ENCODE measurements around the gene TTYH1. TPM values are rescaled to one million over a fixed set of nuclear protein-coding genes. Genes with fewer than 3 reads are reported as not detected.

TTYH1 gene
- total RNA-seq, 3 donors from 2014 or later, result 0.48 to 4.6 (median 4.0) TPM

DNA sequence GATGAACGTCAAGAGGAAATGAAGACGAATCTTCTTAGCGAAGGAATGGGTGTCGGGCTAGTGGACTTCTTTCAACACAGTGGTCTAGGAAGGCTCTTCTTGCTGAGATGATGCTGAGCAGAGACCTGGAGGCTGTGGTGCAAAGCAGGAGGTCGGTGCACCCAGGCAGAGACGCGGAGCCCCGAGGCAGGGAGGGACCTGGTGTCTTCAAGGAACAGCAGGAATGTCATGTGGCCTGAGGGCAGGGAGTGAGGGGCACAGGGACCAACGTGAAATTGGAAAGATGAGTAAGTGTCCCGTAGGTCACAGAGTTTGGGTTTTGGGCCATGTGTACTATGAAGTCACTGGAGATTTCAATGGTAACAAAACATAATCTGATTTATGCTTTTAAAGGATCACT lies 69.2 kb downstream of the TTYH1 start:
- no peak overlapping the region for H3K27ac ChIP-seq
- peaks cover 0 to 18% of the 10 kb centered on the region in 2 donors for H3K27me3 ChIP-seq
- TF ChIP-seq POLR2A (IDR thresholded peaks at IDR 0.05), result no peak
- TF ChIP-seq, protein P1, sequence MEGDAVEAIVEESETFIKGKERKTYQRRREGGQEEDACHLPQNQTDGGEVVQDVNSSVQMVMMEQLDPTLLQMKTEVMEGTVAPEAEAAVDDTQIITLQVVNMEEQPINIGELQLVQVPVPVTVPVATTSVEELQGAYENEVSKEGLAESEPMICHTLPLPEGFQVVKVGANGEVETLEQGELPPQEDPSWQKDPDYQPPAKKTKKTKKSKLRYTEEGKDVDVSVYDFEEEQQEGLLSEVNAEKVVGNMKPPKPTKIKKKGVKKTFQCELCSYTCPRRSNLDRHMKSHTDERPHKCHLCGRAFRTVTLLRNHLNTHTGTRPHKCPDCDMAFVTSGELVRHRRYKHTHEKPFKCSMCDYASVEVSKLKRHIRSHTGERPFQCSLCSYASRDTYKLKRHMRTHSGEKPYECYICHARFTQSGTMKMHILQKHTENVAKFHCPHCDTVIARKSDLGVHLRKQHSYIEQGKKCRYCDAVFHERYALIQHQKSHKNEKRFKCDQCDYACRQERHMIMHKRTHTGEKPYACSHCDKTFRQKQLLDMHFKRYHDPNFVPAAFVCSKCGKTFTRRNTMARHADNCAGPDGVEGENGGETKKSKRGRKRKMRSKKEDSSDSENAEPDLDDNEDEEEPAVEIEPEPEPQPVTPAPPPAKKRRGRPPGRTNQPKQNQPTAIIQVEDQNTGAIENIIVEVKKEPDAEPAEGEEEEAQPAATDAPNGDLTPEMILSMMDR (IDR thresholded peaks at IDR 0.05), result no peak
- no peak for TF ChIP-seq POLR2AphosphoS5 (IDR thresholded peaks at IDR 0.05)
- no peaks in the 10 kb centered on the region for H3K4me1 ChIP-seq
- DNase-seq (ENCODE audit: low spot score in 2 of 2), result no peak
- no peaks in the 10 kb centered on the region for H3K9me3 ChIP-seq
- intact Hi-C loops (cut with DNase I; ENCODE audit: low total_unique reads), result no loop called here
- H3K4me3 ChIP-seq, result no peak overlapping the region
- H3K36me3 ChIP-seq, result no peaks in the 10 kb centered on the region

DNA sequence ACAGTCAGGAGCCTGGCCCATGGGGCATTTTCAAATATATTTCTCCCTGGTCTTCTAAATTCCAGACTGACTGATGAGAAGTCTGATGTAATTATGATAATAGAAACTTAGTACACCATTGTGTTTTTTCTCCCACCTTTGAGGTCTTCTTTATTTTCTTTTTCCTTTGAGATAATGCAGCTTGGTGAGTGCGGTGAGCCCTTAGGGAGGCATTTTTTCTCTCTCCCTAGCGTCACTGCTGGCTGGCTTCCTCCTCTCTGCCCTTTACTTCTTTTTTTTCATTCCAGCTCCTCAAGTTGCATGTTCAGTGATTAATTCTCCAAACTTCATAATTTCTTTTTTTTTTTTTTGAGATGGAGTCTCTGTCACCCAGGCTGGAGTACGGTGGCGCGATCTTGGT lies 70.6 kb downstream of the TTYH1 start:
- Histone ChIP-seq H3K27ac (no peak overlapping the region), H3K4me3 (no peak overlapping the region), H3K27me3 (peaks cover 0 to 18% of the 10 kb centered on the region in 2 donors), H3K9me3 (no peaks in the 10 kb centered on the region), H3K4me1 (no peaks in the 10 kb centered on the region), H3K36me3 (no peaks in the 10 kb centered on the region)
- no peak for DNase-seq (ENCODE audit: low spot score in 2 of 2)
- TF ChIP-seq POLR2AphosphoS5 (IDR thresholded peaks at IDR 0.05) (no peak), POLR2A (IDR thresholded peaks at IDR 0.05) (no peak)
- TF ChIP-seq, protein P1 (IDR thresholded peaks at IDR 0.05), result no peak
- intact Hi-C loops (cut with DNase I; ENCODE audit: low total_unique reads), result no loop called here

Other genes starting within 250 kb of the TTYH1 start
- gene TMC4, start 242.3 kb upstream of the TTYH1 start, total RNA-seq, result 10 to 100 TPM in 2 of 3 donors, under 1 TPM in 1; 0.48 to 41.6 (median 38.0) TPM
- gene MBOAT7, start 225.9 kb upstream of the TTYH1 start, total RNA-seq, result 10 to 100 TPM; 16.5 to 37.3 (median 24.6) TPM
- 10 to 100 TPM; 59.5 to 80.3 (median 74.4) TPM for gene TSEN34, start 224.2 kb upstream of the TTYH1 start, total RNA-seq
- 1,000 to 10,000 TPM; 2,169 to 2,630 (median 2,424) TPM for gene RPS9, start 214.6 kb upstream of the TTYH1 start, total RNA-seq
- 10 to 100 TPM in 2 of 3 donors, 1 to 10 TPM in 1; 1.6 to 28.3 (median 11.5) TPM for gene LILRB3, start 192.5 kb upstream of the TTYH1 start, total RNA-seq
- 1 to 10 TPM; 1.3 to 2.9 (median 1.8) TPM for gene LILRA6, start 172.7 kb upstream of the TTYH1 start, total RNA-seq
- gene LILRB5, start 158.2 kb upstream of the TTYH1 start, total RNA-seq, result 10 to 100 TPM in 1 of 3 donors, 1 to 10 TPM in 2; 2.0 to 46.4 (median 4.8) TPM
- 1 to 10 TPM in 2 of 3 donors, under 1 TPM in 1; 0.98 to 3.5 (median 1.8) TPM for gene LILRB2, start 134.4 kb upstream of the TTYH1 start, total RNA-seq
- gene LILRA5, start 102.3 kb upstream of the TTYH1 start, total RNA-seq, result 1 to 10 TPM in 2 of 3 donors, under 1 TPM in 1; 0.98 to 2.2 (median 1.4) TPM
- 1 to 10 TPM in 1 of 3 donors, not detected in 2; 4.5 TPM for gene LILRA4, start 76.3 kb upstream of the TTYH1 start, total RNA-seq
- gene LAIR1, start 50.5 kb upstream of the TTYH1 start, total RNA-seq, result 10 to 100 TPM; 11.8 to 44.5 (median 23.1) TPM
- gene LENG8, start 33.7 kb downstream of the TTYH1 start, total RNA-seq, result 100 to 1,000 TPM in 2 of 3 donors, 10 to 100 TPM in 1; 82.9 to 204 (median 148) TPM
- 1 to 10 TPM; 4.5 to 8.2 (median 4.8) TPM for gene LENG9, start 48.3 kb downstream of the TTYH1 start, total RNA-seq
- 10 to 100 TPM in 2 of 3 donors, 1 to 10 TPM in 1; 8.8 to 40.6 (median 17.4) TPM for gene CDC42EP5, start 57.8 kb downstream of the TTYH1 start, total RNA-seq
- gene LAIR2, start 87.4 kb downstream of the TTYH1 start, total RNA-seq, result not detected
- gene LILRA2, start 158.3 kb downstream of the TTYH1 start, total RNA-seq, result 1 to 10 TPM in 2 of 3 donors, under 1 TPM in 1; 0.66 to 6.9 (median 4.2) TPM
- gene LILRA1, start 178.2 kb downstream of the TTYH1 start, total RNA-seq, result 1 to 10 TPM in 1 of 3 donors, under 1 TPM in 2; 0.44 to 1.8 (median 0.66) TPM
- 1 to 10 TPM; 1.6 to 2.6 (median 2.3) TPM for gene LILRB1, start 215.0 kb downstream of the TTYH1 start, total RNA-seq
- 10 to 100 TPM in 2 of 3 donors, 1 to 10 TPM in 1; 1.3 to 17.6 (median 10.1) TPM for gene LILRB4, start 247.5 kb downstream of the TTYH1 start, total RNA-seq

Data from breast epithelium (tissue), 4 donors.